Measurements from ENCODE around the gene EPC1. TPM values are rescaled to one million over a fixed set of nuclear protein-coding genes. Genes with fewer than 3 reads are reported as not detected.
"Not testable (repeated sequence)": the region's sequence is repeated elsewhere in the genome, so short reads cannot be mapped to it uniquely, and the experiment has no call there.

EPC1 gene
- total and polyA plus RNA-seq, 2 of the 8 experiments (the other 6 are each of a cell fraction or from before 2014, with no cell fraction given), result 23.7 to 42.3 TPM

DNA sequence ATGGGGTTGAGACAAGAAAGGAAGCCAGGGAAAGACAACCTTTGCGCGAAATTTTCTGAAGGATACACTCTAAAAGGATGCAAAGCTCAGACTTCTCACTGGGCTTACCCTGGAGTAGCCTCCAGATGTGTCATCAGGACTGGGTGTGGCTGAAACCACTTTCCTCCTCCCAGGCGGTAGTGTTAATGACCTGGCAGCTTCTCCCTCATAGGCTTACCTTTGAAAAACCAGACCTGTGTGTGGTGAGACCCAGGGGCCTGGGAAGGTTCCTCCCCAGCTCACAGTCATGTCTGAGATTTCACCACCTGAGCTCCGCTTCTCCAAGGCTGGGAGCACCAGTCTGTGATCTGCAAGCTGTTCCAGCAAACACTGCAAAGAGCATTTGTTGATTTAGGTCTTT lies 93.7 kb downstream of the EPC1 start (continued):
- TF ChIP-seq SAP30 (IDR thresholded peaks at IDR 0.05; ENCODE audit: insufficient read depth, insufficient replicate concordance, low read length) (no peak), EP300 (IDR thresholded peaks at IDR 0.05; ENCODE audit: borderline replicate concordance in 1 of 2, low read depth in 2 of 2, low read length in 2 of 2) (no peak), NANOG (IDR thresholded peaks at IDR 0.05; ENCODE audit: insufficient read depth, low read depth, low read length, poor library complexity, severe bottlenecking) (no peak), CBX8 (IDR thresholded peaks at IDR 0.05; ENCODE audit: borderline replicate concordance, low read depth, low read length) (no peak), EGR1 (IDR thresholded peaks at IDR 0.05; ENCODE audit: borderline replicate concordance, low read depth, low read length) (no peak), ZNF274 (IDR thresholded peaks at IDR 0.05; ENCODE audit: borderline replicate concordance, extremely low read depth, low read length) (no peak), EZH2 (IDR thresholded peaks at IDR 0.05; ENCODE audit: low read depth, low read length, severe bottlenecking) (no peak), TAF1 (IDR thresholded peaks at IDR 0.05; ENCODE audit: low read depth, low read length) (no peak)
- TF ChIP-seq, protein P1, sequence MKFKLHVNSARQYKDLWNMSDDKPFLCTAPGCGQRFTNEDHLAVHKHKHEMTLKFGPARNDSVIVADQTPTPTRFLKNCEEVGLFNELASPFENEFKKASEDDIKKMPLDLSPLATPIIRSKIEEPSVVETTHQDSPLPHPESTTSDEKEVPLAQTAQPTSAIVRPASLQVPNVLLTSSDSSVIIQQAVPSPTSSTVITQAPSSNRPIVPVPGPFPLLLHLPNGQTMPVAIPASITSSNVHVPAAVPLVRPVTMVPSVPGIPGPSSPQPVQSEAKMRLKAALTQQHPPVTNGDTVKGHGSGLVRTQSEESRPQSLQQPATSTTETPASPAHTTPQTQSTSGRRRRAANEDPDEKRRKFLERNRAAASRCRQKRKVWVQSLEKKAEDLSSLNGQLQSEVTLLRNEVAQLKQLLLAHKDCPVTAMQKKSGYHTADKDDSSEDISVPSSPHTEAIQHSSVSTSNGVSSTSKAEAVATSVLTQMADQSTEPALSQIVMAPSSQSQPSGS (IDR thresholded peaks at IDR 0.05; ENCODE audit: low read length), result no peak

DNA sequence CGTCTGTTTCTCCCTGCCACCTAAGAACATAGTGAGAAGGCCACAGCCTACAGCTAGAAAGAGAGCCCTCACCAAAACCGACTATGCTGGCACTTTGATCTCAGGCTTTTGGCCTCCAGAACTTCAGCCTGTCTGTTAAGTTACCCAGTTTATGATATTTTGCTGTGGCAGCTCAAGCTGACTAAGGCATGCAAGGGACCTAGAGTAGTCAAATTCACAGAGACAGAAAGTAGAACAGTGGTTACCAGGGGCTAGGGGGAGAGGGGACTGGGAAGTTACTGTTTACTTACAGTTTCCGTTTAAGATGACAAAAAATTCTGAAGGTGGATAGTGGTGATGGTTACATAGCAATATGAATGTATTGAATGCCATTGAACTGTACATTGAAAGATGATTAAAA lies 96.5 kb downstream of the EPC1 start:
- H3K4me2 ChIP-seq (ENCODE audit: insufficient read depth in 1 of 2, low read depth in 2 of 2, low read length in 2 of 2); H3K18ac ChIP-seq (ENCODE audit: extremely low read depth, low read length); H2AK5ac ChIP-seq (ENCODE audit: low read depth, low read length); H3K27ac ChIP-seq (ENCODE audit: low read depth, low read length); H2BK5ac ChIP-seq (ENCODE audit: low read depth, low read length); H3K14ac ChIP-seq (ENCODE audit: insufficient read length); H4K5ac ChIP-seq (ENCODE audit: insufficient read length, low read depth, low read length); H3K27me3 ChIP-seq (replicated peaks in 1 of 4; ENCODE audit: control insufficient read depth in 3 of 4, extremely low read depth in 1 of 4, insufficient read depth in 3 of 4, low read length in 3 of 4); H3K4ac ChIP-seq (replicated peaks; ENCODE audit: insufficient read length, low read depth, low read length); H3K9ac ChIP-seq (replicated peaks in 1 of 4; ENCODE audit: extremely low read depth in 1 of 4, low read depth in 3 of 4, low read length in 3 of 4); H3K79me2 ChIP-seq (ENCODE audit: control insufficient read depth in 1 of 2, insufficient read depth in 2 of 2, low read length in 2 of 2); H3K36me3 ChIP-seq (ENCODE audit: control insufficient read depth in 2 of 4, insufficient read depth in 4 of 4, low read length in 3 of 4); H4K8ac ChIP-seq (ENCODE audit: extremely low read depth, insufficient read depth, low read length); FAIRE-seq; H2BK12ac ChIP-seq (ENCODE audit: low read depth, low read length); H4K91ac ChIP-seq (replicated peaks; ENCODE audit: insufficient read length, low read length); H3K4me3 ChIP-seq (ENCODE audit: extremely low read depth in 1 of 4, insufficient read depth in 2 of 4, low read depth in 3 of 4, low read length in 4 of 4); H3K9me3 ChIP-seq (ENCODE audit: insufficient read depth in 2 of 2, low read depth in 1 of 2, low read length in 1 of 2); H3K79me1 ChIP-seq (ENCODE audit: low read depth, low read length); H2AFZ ChIP-seq (ENCODE audit: low read length); H3K23me2 ChIP-seq (ENCODE audit: low read depth, low read length); H3K4me1 ChIP-seq (replicated peaks in 1 of 4; ENCODE audit: control insufficient read depth in 3 of 4, insufficient read depth in 4 of 4, low read length in 3 of 4); H2BK120ac ChIP-seq (replicated peaks; ENCODE audit: low read depth, low read length); H2BK15ac ChIP-seq (ENCODE audit: low read length); H2BK20ac ChIP-seq (ENCODE audit: low read length); H4K20me1 ChIP-seq (replicated peaks in 1 of 2; ENCODE audit: control insufficient read depth in 1 of 2, insufficient read depth in 2 of 2, low read length in 2 of 2); H3K23ac ChIP-seq (ENCODE audit: insufficient read length); H3K56ac ChIP-seq (replicated peaks; ENCODE audit: insufficient read length, low read depth, low read length): not testable (repeated sequence)
- peak in 1 of 2 experiments; percentile 3 for DNase-seq (ENCODE audit: low read depth in 1 of 2, low spot score in 2 of 2)
- ChIA-PET CTCF (ENCODE audit: partially characterized antibody) (interaction anchor here (0.9 to 1.7 kb wide), 3 partner anchors 11 to 95 kb away, joined by 3 to 4 read pairs (median 3); no protein-coding TSS in a partner anchor), POLR2A (ENCODE audit: partially characterized antibody) (interaction anchor here (1.3 kb wide), 1 partner anchor 95 kb away, joined by 4 read pairs; no protein-coding TSS in a partner anchor)
- WGBS, 2 experiments (ENCODE audit: extremely low coverage in 1 of 2, insufficient coverage in 1 of 2, insufficient read length in 1 of 2, insufficient replicate concordance in 2 of 2, low coverage in 1 of 2, low lambda C conversion rate in 2 of 2, missing lambda C conversion rate in 1 of 2), result 85% methylated on average over 2 of the region's 3 CpGs; no CpG with 5 or more reads in 1 of the 2 experiments

Data from H1 (cell line).